Measurements from ENCODE around the gene FHOD3.

DNA sequence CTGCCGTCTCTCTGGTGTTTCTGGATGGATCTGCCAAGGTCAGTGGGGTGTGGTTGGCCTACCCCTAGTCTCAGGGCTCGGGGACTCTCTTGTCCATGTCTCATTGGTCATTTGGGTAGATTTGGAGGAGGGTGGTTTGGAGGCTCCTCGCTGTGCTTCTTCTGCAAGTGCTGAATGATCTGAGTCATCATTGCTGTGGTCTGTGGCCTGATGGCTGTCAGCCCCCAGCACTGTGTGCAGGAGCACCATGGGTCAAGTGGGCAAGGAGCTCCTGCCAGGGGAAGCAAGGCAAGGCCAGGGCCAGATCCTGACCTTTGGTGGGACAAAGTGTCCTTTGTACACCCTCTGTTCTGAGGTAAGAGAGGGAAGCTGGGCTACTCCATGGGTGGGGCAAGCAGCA, 221.8 kb downstream of the FHOD3 start:
- TF ChIP-seq, protein P1, sequence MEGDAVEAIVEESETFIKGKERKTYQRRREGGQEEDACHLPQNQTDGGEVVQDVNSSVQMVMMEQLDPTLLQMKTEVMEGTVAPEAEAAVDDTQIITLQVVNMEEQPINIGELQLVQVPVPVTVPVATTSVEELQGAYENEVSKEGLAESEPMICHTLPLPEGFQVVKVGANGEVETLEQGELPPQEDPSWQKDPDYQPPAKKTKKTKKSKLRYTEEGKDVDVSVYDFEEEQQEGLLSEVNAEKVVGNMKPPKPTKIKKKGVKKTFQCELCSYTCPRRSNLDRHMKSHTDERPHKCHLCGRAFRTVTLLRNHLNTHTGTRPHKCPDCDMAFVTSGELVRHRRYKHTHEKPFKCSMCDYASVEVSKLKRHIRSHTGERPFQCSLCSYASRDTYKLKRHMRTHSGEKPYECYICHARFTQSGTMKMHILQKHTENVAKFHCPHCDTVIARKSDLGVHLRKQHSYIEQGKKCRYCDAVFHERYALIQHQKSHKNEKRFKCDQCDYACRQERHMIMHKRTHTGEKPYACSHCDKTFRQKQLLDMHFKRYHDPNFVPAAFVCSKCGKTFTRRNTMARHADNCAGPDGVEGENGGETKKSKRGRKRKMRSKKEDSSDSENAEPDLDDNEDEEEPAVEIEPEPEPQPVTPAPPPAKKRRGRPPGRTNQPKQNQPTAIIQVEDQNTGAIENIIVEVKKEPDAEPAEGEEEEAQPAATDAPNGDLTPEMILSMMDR (tag by site-specific recombination; IDR thresholded peaks at IDR 0.05), result no peak
- TF ChIP-seq, protein P2, sequence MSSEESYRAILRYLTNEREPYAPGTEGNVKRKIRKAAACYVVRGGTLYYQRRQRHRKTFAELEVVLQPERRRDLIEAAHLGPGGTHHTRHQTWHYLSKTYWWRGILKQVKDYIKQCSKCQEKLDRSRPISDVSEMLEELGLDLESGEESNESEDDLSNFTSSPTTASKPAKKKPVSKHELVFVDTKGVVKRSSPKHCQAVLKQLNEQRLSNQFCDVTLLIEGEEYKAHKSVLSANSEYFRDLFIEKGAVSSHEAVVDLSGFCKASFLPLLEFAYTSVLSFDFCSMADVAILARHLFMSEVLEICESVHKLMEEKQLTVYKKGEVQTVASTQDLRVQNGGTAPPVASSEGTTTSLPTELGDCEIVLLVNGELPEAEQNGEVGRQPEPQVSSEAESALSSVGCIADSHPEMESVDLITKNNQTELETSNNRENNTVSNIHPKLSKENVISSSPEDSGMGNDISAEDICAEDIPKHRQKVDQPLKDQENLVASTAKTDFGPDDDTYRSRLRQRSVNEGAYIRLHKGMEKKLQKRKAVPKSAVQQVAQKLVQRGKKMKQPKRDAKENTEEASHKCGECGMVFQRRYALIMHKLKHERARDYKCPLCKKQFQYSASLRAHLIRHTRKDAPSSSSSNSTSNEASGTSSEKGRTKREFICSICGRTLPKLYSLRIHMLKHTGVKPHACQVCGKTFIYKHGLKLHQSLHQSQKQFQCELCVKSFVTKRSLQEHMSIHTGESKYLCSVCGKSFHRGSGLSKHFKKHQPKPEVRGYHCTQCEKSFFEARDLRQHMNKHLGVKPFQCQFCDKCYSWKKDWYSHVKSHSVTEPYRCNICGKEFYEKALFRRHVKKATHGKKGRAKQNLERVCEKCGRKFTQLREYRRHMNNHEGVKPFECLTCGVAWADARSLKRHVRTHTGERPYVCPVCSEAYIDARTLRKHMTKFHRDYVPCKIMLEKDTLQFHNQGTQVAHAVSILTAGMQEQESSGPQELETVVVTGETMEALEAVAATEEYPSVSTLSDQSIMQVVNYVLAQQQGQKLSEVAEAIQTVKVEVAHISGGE (tag by site-specific recombination; conservative IDR thresholded peaks at IDR 0.05; ENCODE audit: low read depth), result no peak
- TF ChIP-seq ZNF24 (tag by site-specific recombination; IDR thresholded peaks at IDR 0.05) (no peak), ZNF133 (tag by site-specific recombination; IDR thresholded peaks at IDR 0.05) (no peak), ZNF223 (tag by site-specific recombination; IDR thresholded peaks at IDR 0.05) (no peak), ZNF274 (IDR thresholded peaks at IDR 0.05; ENCODE audit: low read length) (no peak), ZNF274 (tag by site-specific recombination; IDR thresholded peaks at IDR 0.05; ENCODE audit: borderline replicate concordance) (no peak), ZNF571 (tag by site-specific recombination; IDR thresholded peaks at IDR 0.05) (no peak), PRDM1 (tag by site-specific recombination; IDR thresholded peaks at IDR 0.05) (no peak), ZNF837 (tag by site-specific recombination; IDR thresholded peaks at IDR 0.05) (no peak), ZFP41 (tag by site-specific recombination; IDR thresholded peaks at IDR 0.05; ENCODE audit: borderline replicate concordance) (no peak), KLF10 (tag by site-specific recombination; IDR thresholded peaks at IDR 0.05) (no peak), MEIS1 (CRISPR knock-in tag; IDR thresholded peaks at IDR 0.05; ENCODE audit: borderline replicate concordance) (no peak)
- TF ChIP-seq, protein P3, sequence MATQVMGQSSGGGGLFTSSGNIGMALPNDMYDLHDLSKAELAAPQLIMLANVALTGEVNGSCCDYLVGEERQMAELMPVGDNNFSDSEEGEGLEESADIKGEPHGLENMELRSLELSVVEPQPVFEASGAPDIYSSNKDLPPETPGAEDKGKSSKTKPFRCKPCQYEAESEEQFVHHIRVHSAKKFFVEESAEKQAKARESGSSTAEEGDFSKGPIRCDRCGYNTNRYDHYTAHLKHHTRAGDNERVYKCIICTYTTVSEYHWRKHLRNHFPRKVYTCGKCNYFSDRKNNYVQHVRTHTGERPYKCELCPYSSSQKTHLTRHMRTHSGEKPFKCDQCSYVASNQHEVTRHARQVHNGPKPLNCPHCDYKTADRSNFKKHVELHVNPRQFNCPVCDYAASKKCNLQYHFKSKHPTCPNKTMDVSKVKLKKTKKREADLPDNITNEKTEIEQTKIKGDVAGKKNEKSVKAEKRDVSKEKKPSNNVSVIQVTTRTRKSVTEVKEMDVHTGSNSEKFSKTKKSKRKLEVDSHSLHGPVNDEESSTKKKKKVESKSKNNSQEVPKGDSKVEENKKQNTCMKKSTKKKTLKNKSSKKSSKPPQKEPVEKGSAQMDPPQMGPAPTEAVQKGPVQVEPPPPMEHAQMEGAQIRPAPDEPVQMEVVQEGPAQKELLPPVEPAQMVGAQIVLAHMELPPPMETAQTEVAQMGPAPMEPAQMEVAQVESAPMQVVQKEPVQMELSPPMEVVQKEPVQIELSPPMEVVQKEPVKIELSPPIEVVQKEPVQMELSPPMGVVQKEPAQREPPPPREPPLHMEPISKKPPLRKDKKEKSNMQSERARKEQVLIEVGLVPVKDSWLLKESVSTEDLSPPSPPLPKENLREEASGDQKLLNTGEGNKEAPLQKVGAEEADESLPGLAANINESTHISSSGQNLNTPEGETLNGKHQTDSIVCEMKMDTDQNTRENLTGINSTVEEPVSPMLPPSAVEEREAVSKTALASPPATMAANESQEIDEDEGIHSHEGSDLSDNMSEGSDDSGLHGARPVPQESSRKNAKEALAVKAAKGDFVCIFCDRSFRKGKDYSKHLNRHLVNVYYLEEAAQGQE (tag by site-specific recombination; IDR thresholded peaks at IDR 0.05), result no peak
